Right atrium auricular region (tissue), 2 donors: ENCODE data around the gene NTN1. TPM values are rescaled to one million over a fixed set of nuclear protein-coding genes. Genes with fewer than 3 reads are reported as not detected.

Experiments
- DNase-seq: peaks from one replicate; pipeline ENCODE4 v3.0.0-alpha.2; 2019; ENCODE audit warnings: low spot score
- H3K27ac ChIP-seq, 2 donors: fragments of 200-600 bp; sonication (generic); 1 replicate in 1 of 2; 2 replicates in 1 of 2; pipeline ENCODE4 v1.5.1; 2016 to 2019
- H3K27me3 ChIP-seq, 2 donors: fragments of 200-600 bp; sonication (generic); one replicate each; pipeline versions ENCODE4 v1.5.1 to v1.6.0; 2017 to 2019
- H3K36me3 ChIP-seq: fragments of 200-600 bp; sonication (generic); one replicate; pipeline ENCODE4 v1.5.1; 2016
- H3K4me1 ChIP-seq, 2 donors: fragments of 200-600 bp; sonication (generic); one replicate each; pipeline versions ENCODE4 v1.5.1 to v1.6.0; 2017 to 2019
- H3K4me3 ChIP-seq, 2 donors: fragments of 200-600 bp; sonication (generic); 1 replicate in 1 of 2; 2 replicates in 1 of 2; pipeline ENCODE4 v1.5.1; 2017 to 2019; ENCODE audit warnings: mild to moderate bottlenecking in 1 of 2, moderate library complexity in 1 of 2
- H3K9me3 ChIP-seq, 2 donors: fragments of 200-600 bp; sonication (generic); one replicate each; pipeline ENCODE4 v1.5.1; 2019
- total RNA-seq, 2 donors: library from RNA; depleted of rRNA; stranded (reverse); fragments of >200 nt; gene quantifications; one replicate each; pipeline ENCODE4 v1.1.0, GENCODE V29; 2016
- TF ChIP-seq, protein P1 (sequence below), 2 donors: fragments of 200-600 bp; sonication (generic); IDR thresholded peaks; one replicate each; pipeline ENCODE4 v1.5.1; 2019; ENCODE audit warnings: antibody characterized with exemption in 2 of 2

NTN1 gene
- total RNA-seq, 2 donors from 2014 or later: 142 to 163 TPM

DNA sequence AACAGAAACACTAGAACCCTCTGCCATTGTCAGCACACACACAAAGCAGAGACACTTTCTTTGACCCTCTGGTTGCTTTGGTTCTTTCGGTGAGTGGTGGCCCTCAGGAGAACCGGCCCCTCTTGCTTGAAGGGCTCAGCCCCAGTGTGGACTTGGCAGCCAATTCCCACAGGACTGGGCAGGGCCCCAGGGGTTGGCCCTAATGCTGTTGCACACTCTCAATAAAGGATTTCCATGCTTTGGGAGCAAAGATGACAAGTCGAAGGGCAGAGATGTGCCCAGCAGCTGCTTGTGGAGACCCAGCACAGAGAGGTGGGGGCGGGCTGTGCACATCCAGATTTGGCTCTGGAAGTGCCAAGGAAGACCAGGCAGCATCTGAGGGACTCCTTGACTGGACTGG lies 149.0 kb downstream of the NTN1 start:
- peaks cover 0 to 17% of the 10 kb centered on the region in 2 donors for H3K4me1 ChIP-seq
- no peak overlapping the region for H3K4me3 ChIP-seq
- TF ChIP-seq, protein P1, sequence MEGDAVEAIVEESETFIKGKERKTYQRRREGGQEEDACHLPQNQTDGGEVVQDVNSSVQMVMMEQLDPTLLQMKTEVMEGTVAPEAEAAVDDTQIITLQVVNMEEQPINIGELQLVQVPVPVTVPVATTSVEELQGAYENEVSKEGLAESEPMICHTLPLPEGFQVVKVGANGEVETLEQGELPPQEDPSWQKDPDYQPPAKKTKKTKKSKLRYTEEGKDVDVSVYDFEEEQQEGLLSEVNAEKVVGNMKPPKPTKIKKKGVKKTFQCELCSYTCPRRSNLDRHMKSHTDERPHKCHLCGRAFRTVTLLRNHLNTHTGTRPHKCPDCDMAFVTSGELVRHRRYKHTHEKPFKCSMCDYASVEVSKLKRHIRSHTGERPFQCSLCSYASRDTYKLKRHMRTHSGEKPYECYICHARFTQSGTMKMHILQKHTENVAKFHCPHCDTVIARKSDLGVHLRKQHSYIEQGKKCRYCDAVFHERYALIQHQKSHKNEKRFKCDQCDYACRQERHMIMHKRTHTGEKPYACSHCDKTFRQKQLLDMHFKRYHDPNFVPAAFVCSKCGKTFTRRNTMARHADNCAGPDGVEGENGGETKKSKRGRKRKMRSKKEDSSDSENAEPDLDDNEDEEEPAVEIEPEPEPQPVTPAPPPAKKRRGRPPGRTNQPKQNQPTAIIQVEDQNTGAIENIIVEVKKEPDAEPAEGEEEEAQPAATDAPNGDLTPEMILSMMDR (IDR thresholded peaks at IDR 0.05): no peak
- no peak for DNase-seq
- no peaks in the 10 kb centered on the region for H3K9me3 ChIP-seq
- H3K27ac ChIP-seq: no peak overlapping the region
- no peaks in the 10 kb centered on the region for H3K27me3 ChIP-seq
- H3K36me3 ChIP-seq: no peaks in the 10 kb centered on the region

DNA sequence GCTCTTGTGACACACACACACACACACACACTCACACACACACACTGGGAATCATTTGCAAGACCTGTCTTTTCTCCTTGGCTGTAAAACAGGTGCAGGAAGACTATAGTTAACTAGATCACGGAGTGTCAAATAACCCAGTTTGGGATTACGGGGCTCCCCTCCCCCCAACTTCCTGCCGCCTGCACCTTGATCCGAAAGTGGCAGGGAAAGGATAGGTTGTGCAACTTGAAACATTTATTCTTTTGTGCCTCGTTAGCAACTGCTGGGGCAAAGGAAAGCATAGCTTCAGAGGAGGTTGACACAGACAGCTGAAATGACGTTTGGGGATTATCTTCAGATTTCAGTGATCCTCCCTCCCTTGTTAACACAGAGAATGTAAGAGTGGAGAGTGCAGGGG lies 149.5 kb downstream of the NTN1 start:
- no peak overlapping the region for H3K27ac ChIP-seq
- TF ChIP-seq, protein P1 (IDR thresholded peaks at IDR 0.05): no peak
- H3K9me3 ChIP-seq: no peaks in the 10 kb centered on the region
- no peaks in the 10 kb centered on the region for H3K27me3 ChIP-seq
- no peak for DNase-seq
- H3K36me3 ChIP-seq: no peaks in the 10 kb centered on the region
- H3K4me1 ChIP-seq: peaks cover 0 to 22% of the 10 kb centered on the region in 2 donors
- no peak overlapping the region for H3K4me3 ChIP-seq

DNA sequence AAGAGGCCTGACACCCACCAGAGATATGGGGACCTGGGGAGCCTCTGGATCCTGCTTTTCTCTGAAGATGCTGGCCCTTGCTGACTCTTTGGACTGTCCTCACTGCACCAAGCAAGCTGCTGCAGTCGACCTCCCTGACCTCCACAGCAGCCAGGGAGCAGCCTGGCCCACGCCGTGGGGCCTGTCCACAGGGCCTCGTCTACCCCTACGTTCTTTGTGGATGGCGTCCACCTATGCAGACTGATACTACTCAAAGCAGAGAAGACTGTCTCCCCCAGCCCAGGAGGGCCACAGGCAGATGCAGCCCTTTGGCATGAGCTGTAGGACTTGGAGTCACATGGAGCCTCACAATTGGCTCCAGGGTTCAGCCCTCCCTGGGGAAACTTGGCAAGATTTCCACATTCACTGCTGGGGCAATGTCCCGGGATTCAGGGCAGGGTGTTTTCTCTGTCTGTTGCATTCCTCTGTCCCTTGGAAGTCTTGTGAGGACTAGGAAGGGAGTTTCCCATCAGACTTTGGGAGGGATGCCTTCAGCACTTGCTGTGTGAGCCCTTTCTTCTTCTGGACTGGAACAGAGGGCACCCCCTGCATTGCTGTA lies 152.2 kb downstream of the NTN1 start:
- Histone ChIP-seq H3K27me3 (no peaks in the 10 kb centered on the region), H3K36me3 (no peaks in the 10 kb centered on the region), H3K9me3 (no peaks in the 10 kb centered on the region), H3K4me1 (peaks cover 0 to 47% of the 10 kb centered on the region in 2 donors), H3K27ac (no peak overlapping the region), H3K4me3 (no peak overlapping the region)
- no peak for DNase-seq
- TF ChIP-seq, protein P1 (IDR thresholded peaks at IDR 0.05): no peak

DNA sequence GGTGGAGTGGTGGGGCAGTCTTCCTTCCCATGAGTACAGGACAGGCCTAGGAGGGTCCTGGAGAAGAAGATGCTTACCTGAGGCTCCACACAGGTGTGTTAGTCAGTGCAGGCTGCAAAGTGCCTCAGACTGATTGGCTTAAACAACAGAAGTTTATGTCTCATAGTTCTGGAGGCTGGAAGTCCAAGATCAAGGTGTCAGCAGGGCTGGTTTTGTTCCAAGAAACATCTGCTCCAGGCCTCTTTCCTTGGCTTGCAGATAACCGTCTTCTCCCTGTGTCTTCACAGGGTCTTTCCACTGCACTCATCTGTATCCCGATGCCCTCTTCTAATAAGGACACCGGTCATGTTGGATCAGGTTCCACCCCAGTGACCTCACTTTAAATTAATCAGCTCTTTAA lies 153.0 kb downstream of the NTN1 start:
- TF ChIP-seq, protein P1 (IDR thresholded peaks at IDR 0.05): no peak
- Histone ChIP-seq H3K27ac (no peak overlapping the region), H3K27me3 (no peaks in the 10 kb centered on the region), H3K4me3 (no peak overlapping the region), H3K4me1 (peaks cover 0 to 47% of the 10 kb centered on the region in 2 donors), H3K36me3 (no peaks in the 10 kb centered on the region), H3K9me3 (no peaks in the 10 kb centered on the region)
- DNase-seq: no peak

DNA sequence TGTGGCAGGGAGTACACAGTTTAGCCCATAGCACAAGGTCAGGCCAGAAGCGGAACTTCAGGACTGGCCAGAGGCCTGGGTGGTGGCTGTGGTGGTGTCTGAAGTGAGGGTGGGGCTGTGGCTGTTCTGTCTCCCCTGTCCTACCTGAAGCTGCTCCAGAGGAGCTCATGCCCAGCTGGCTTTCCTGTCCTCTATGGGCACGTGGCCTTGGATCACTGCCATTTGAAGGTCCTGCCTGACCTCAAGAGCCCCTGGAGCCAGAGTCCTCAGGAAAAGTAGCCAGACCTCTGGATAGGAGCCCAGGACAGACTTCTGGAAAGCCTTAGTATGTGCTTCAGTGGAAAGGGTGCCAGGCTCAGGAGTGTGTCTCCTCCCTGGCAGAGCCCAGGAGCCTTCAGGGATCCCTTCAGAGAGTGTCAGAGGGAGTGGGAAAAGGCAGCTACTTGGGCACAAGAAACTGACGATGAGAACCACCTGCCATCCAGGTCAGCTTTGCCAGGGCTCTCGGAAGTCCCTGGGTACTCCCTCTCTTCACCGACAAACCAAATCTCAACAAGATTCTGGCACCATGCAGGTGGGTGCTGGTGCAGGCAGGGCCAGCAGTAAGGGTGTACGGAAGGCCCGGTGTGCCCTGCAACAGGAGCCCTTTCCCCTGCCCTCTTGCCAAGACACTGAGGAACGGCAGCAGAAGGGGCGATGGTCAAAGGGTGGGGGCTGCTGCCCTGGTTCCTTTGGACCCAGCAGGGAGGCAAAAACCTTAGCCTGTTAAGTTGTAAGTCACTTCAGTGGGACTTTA lies 153.7 kb downstream of the NTN1 start:
- Histone ChIP-seq H3K4me3 (no peak overlapping the region), H3K27me3 (no peaks in the 10 kb centered on the region), H3K36me3 (no peaks in the 10 kb centered on the region), H3K9me3 (no peaks in the 10 kb centered on the region), H3K4me1 (peaks cover 0 to 47% of the 10 kb centered on the region in 2 donors), H3K27ac (no peak overlapping the region)
- no peak for DNase-seq
- TF ChIP-seq, protein P1 (IDR thresholded peaks at IDR 0.05): no peak
